Activated CD4-positive, CD25-positive, alpha-beta regulatory T cell treated with anti-CD3 and anti-CD28 coated beads, Interleukin-2, amount 50 U/mL, for 72 hours (primary cell): ENCODE data around the gene PLXNB1.
"Not testable (repeated sequence)": the region's sequence is repeated elsewhere in the genome, so short reads cannot be mapped to it uniquely, and the experiment has no call there.

ENCODE experiments used
- DNase-seq: peaks from one replicate; pipeline ENCODE4 v3.0.0; 2021

PLXNB1 gene

DNA sequence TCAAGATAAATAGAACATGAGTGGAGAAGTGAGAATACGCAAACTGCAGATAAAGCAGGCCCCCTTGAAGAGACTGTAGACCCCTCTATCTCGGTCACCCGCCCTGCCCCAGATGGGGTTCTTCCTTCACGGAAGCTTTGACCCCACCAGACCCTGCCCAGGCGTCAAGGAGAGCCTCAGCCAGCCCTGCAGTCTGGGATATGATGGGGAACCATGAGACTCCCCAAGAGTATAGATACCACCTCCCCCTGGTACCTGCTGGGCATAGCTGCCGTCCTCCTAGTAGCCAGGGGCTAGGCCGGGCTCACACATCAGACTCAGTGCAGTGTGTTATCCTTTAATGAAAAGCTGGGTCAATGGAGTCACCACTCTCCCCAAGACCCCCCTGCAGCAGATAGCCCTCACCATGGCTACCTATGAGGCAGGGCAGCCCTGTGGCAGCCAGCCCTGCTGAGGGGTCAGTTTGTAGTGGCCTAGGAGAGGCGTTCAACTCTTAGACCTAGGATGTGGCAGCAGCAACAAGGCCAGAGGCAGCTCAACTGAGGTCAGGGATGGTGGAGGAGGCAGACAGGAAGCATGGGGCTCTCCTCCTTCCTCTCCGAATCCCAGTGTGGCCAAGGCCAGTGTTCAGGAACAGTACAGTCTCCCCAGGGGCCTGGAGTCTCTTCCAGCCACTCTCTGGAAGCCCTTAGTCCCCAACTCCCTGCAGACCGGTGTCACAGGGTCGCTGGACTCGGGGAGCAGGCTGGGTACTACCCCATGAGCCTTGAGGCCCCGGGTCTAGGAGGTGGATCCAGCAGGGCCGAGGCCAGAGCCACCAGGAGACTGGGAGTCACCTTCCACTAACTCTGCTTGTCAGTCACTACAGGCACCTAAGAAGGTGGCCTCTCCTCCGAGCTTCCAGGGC, 26.1 kb downstream of the PLXNB1 start:
- no peak for DNase-seq

DNA sequence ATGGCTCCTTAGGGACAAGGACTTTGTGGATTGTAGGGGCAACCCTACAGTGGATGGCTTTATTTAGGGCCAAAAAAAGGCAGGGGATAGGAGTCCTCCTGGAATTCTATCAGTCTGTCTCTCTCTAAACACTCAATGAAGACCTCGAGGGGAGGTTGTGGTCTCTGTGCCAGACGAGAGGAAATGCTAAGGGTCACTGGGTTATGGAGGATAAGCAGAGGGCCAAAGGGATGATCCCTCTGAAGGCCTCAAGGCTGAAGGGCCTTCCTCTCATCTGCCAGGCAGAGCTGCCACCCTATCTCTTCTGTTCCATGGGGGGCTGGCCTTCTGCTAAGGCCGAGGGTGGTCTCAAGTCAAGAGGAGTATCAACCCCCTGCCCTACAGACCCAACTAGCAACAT, 27.0 kb downstream of the PLXNB1 start:
- no peak for DNase-seq

DNA sequence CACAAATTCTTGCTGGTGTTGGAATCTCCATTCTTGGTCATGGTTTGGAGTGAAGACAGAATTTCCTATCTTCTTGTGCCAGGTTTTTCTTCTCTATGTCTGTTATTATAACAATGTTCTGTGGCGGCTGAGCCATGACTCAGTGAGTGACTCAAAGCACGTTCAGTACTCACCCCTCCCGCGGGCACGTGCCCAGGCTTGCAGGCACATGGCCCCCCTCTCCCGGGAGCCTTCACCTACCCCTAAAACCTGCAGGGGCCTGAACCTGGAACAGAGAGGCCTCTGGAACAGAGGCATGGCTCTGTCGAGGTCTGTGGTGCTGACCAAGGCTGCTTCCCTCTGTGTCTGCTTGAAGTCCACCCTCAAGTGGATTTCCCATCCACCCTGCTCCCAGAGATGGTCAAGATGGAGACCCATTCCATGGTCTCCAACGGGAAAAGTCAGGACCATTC, 27.6 kb downstream of the PLXNB1 start:
- peak; percentile 28 for DNase-seq

DNA sequence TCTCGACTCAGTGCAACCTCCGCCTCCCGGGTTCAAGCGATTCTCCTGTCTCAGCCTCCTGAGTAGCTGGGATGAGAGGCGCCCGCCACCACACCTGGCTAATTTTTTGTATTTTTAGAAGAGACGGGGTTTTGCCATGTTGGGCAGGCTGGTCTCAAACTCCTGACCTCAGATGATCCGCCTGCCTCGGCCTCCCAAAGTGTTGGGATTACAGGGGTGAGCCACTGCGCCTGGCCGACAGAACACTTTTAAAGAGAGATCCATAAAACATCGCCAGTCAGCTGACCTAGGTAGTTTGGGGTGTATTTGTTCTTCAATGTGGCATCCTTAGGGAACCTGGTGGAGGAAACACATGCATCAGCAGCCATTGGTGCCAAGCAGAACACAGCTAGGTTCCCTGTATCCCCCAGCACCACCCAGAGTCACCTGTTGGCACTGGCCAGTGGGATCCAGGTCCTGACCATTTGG, 28.4 kb downstream of the PLXNB1 start:
- not testable (repeated sequence) for DNase-seq

DNA sequence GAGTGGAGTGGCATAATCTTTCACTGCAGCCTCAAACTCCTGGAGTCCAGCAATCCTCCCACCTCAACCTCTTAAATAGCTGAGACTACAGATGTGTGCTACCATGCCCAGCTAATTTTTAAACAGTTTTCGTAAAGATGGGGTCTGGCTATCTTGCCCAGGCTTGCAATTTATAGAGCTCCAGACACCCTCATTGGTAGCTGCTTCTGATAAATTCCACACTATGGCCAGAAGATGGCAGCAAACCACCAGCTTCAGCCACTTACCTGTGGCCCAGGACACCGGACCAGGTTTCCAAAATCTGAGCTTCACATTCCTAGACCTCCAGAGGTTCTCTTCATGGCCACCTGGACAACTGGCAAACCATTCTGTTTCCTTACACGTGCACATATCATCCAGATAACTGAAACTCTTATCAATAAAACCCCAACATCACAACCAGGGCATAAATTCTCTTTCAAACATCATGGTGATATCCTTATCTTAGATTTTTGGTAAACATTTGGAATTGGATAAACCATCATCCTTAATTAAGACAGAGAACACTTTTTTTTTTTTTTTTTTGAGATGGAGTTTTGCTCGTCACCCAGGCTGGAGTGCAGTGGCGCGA, 29.0 kb downstream of the PLXNB1 start:
- DNase-seq = peak; percentile 47

DNA sequence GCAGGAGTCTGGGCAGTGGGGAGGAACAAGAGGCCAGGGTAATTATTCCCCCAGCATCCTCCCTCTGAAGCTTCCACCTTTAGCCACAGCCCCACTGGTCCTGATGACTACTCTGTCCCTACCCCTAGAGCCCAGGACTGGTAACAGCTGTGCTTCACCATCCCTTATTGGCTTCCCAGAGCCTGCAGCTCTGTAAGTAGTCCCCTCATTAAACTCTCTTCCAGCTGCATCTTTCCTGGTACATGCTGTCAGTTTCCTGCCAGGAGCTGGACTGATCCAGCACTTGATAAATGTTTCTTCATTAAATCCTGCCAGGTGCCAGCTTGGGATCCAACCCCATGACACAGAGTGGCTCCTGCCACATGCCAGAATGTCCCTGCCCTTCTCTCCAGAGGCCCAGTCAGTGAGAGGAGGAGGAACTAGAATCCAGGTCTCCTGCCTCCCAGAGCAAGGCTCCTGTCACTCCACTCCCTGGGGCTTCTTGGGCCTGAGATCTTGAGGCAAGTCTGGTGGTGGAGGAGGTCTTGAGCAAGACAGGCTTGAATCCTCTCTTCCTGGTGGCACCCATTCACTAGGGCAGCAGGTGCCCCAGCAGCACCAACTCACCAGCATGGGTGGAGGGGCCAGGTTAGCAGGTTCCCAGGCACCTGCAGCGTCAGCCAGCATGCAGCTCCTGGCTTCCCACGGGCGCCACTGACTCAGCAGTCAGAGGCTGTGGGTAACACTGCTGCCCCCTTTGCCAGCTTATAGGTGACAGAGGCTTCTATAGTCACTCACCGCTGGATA, 30.3 kb downstream of the PLXNB1 start:
- no peak for DNase-seq

DNA sequence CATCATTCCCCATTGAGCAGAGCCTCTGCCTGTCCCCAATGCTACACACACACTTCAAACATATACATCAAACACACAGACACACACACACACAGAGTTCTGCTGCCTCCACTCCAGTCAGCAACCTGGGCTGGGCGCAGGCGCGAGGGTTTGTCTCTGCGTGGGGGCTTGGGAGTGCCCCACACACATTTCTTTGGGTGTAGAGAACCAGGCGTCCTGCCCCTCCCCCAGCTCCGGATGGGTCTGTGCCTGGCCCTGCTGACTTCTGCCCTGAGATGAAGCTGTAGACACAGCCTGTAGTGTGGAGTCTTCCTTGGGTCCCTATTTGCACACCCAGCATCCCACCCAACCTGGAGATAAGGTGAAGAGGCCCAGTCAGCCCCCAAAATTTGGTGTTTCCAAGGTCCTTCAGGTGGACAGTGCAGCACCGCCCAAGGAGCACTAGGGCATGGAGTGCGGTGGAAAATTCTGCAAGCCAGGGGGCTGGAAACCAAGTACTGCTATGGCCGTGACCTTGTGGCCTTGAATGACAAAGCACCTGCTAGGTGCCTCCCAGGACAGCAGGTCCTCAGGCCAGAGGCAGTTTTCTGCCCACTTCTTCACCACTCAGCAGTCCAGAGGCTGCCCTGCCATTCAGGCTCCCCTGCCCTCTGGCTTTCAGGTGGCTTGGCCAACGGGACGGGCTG, 31.0 kb downstream of the PLXNB1 start:
- no peak for DNase-seq

DNA sequence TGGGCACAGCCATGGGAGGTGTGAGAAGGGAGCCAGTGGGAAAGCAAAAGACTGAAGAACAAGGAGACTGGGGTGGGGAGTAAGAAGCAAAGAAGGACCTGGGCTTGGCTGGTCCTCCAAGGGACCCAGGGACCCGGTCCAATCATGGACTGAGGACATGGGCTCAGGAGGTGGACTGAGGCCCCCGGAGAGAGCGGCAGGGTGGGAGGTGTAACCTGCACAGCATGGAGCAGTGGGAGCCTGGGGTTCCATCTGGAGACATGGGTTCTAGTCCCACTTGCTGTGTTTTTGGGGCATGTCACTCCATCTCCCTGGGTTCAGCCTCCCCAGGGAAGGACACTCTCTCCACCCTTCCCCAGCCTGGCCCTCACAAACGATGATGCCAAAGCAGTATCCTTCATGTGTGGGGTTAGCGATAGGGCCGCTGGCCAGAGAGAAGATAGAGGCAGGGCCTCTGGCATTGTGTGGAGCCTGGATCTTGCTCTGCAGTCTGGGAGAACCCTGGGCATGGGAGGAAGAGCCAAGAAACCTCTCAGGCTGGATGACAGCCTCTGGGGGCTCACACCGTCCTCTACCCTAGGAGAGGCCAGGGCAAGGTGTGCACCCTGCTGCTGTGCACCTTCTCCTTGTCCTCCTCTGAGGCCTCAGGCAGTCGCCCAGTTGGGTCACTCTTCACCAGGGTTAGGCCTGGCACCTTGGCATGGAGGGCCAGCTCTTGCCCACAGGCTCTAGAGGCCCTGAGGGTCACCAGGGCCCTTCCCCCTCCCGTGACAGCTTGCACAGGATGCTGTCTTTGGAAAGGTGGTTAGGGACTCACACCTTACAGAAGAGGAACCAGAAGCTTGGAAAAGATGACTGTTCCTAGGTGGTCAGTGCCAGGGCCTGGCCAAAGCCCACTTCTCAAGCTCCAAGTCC, 31.9 kb downstream of the PLXNB1 start:
- DNase-seq = no peak

DNA sequence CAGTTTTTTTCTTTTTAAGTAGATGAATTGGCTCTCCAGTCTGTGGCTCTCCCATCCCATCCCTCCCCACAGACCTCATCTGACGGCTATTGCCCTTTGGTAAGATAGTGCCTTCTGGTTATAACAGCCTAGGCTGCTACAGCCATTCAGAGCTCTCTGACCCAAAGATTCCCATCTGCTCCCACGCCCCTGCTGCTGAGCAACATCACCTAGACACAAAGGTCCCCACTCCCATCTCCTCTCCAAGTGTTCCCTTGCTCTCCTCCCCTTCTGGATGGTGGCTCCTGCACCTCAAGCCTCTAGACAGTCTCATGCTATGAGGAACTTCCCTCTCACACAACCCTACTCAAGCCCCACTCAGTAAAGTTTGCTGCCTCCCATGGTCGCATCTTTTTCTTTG, 34.2 kb downstream of the PLXNB1 start:
- DNase-seq = no peak

DNA sequence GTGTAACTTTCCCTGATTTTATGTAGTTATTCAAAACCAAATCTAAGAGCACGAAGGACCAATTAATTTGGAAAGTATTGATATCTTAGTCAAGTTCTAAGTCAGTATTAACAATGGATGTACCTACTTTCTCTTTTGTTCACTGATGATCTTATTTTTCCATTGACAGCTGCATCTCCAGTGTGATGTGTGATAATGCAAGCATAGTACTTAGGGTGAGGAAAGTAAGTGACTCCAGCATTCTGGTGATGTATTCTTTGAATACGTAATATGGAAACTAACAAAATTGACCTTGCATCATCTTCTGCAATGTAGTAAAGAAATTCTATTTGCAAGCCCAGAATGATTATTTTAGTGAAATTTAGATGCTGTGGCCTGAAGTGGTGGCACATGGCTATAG, 35.5 kb downstream of the PLXNB1 start:
- no peak for DNase-seq

DNA sequence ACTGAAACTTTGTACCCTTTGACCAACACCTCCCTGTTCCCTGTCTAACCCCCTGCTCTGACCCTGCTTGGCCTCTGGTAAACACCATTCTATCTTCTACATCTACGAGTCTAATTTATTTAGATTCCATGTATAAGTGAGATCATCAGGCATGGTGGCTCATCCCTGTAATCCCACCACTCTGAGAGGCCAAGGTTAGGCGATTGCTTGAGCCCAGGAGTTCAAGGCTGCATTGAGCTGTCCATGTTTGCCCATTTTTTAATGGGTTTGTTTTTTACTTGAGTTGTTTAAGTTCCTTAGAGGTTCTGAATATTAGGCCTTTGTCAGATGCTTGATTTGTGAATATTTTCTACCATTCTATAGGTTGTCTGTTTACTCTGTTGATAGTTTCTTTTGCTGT, 40.9 kb downstream of the PLXNB1 start:
- DNase-seq = no peak

DNA sequence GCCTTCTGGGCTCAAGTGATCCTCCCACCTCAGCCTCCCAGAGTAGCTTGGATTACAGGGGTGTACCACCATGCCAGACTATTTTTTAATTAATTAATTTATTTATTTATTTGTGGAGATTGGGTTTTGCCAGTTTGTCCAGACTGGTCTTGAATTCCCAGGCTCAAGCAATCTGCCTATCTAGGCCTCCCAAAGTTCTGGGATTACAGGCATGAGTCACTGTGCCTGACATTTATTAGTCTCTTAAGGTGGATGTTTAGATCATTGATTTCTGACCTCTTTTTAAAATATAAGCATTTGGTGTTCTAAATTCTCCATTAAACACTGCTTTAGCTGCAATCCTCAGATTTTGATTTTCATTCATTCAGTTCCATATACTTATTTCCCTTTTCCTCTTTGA, 42.3 kb downstream of the PLXNB1 start:
- DNase-seq = no peak

DNA sequence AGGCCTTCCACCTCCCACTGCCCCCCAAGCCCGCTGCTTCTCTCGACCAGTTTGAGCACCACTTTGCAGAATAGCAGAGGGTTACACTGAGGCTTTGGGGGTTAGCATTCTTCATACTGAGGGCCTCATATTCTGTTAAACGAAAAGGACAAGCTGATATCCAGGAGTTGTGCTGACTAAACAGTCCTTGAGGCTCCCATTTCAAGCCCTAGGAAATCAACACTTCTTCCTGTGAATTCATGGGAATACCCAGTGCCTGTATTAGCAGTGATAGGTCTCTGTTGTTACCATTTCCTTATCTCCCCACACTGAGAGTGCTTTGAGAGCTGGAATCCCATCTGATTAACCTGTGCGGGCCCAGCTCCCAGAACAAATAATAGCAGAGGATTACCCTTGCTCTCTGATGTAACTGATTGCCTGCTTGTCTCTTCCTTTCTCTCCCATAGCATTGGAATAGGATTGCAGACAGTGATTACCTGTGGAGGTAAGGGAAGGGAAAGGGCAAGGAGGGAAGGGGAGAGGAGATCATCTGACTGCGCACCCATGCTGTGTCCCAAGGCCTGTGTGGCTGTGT, 56.9 kb downstream of the PLXNB1 start:
- DNase-seq = no peak

DNA sequence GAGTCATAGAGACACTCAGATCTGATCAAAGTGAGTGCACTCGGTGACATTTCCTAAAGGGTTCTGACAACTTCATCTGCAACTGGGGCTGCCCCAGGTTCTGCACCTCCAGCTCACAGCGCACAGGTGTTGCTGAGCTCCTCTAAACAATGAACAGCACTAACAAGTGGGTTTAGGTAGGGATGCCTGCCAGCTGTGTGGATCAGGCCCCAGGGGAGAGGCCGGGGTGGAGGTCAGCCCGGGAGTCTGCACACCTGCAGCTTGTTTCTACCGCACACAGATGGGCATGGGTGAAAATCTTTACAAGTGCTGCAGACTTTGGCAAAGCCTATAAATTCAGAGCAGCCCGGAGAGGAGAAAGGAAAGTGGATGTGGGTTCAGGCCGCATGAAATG, 57.5 kb downstream of the PLXNB1 start:
- DNase-seq = no peak

DNA sequence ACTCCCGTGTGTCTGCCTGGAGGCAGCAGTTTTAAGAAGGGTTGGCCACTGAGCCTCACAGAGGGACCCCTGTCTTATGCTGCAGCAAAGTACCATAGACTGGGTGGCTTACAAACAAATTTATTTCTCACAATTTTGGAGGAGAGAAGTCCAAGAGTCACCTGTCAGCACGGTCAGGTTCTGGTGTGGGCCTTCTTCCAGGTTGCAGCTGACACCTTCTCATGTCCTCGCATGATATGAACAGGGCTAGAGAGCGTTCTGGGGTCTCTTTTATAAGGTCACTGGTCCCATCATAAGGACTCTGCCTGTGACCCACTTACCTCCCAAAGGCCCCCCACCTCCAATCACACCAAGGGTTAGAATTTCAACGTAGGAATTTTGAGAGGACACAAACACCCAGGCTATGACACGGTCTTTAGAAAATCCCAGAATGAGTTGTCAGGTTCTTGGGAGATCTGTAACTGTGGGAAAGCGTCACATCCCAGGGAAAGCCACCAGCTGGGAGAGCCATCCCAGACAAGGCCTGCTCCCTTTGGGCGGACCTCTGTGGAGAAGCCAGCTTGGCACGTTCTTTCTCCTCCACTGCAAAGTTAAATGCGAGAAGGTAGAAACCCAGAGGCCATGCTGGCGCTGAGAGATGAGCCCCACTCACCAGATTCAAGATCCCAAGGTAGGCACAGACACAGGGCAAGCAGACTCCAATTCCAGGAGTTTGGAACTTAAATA, 58.1 kb downstream of the PLXNB1 start, which contains the start of gene FBXW12:
Gene FBXW12 (plus strand): TSS at position 569 of the 726 bp plus-strand sequence. CDS start 549 bp downstream, outside the sequence.
- DNase-seq = no peak

DNA sequence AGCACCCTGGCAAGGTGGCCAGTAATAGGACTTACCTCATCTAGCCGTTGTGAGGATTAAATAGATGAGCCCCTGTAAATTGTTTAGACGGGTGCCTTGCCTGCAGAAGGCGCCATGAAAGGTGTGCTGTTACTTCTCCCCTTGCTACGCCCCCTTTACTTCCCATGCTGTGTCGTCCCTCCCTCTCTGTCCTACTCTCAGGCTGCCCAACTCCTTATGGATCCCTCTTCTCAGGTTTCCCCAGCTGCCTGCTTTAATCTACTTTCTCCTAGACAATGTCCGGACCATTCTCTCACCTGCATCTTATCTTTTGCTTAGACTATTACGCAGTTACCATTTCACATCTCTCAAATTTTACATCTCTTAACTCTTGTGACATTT, 59.6 kb downstream of the PLXNB1 start:
- DNase-seq = no peak

DNA sequence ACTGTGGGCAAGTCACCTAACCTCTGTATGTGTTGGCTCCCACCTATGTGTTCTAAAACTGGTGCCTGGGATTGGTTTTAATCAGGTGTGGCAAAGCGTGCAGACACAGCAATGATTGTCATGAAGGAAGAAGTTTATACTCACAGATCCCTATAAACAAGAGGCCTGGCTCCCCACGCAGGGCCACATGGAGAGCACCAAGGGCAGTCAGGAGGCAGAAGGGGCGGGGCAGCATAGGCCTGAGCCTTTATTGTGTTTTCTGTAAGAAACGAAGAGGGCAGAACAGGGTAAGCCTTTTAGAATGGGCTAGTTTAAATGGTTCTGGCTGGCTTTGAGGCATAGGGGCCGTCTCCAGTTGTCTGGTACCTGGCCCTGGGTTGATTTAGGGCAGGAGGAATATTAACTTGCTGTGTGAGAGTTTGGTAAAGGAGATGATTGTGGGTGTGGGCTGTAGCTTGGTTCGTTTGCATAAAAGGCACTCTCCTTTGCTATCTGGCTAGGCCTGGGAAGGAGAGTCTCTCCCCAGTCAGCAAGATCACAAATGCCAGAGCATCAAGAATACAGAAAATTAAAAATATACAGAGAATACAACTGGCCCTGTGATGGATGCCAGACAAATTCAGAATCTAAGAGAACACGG, 60.1 kb downstream of the PLXNB1 start:
- DNase-seq = no peak

DNA sequence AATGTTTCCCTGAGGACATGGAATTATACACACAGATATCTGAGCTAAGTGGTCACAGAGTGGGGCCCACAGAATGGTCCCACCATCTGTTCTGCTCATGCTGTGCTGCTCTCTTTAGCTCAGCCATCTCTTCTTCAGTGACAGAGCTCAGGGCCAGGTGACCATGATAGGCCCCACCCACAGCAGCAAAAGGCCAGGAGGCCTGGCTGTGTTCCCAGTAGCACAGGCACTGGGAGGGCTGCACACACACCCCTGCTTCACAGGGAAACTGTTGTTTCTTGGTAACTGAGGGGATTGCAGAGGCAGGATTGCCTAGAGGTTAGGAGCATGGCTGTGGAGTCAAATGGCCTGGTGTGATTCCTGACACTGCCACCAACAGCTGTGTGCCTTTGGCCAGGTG, 62.7 kb downstream of the PLXNB1 start:
- DNase-seq = no peak

DNA sequence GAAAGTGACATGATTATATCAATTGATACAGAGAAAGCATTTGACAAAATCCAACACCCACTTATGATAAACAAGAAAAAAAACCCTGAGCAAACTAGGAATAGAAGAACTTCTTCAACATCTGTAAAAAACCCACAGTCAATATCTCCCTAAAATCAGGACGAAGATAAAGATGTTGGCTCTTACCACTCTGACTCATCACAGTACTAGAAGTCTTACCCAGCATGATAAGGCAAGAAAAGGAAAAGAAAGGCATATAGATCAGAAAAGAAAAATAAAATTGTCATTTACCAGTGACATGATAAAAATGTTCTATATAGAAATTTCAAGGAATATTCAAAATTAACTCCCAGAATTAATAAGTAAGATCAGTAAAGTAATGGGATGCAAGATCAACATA, 65.0 kb downstream of the PLXNB1 start:
- no peak for DNase-seq

DNA sequence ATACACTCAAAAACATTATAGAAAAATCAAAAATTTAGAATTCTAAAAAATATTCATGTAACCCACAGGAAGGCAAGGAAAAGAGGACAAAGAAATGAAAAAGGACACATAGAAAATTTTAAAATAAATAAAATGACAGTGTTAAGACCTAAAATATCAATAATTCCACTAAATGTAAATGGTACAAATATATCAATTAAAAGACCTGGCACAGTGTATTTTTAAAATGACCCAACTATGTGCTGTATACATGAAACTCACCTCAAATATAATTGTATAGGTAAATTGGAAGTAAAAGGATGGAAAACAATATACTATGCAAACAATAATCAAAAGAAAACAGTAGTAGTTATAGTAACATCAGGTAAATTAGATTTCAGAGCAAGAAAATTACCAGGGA, 68.0 kb downstream of the PLXNB1 start:
- no peak for DNase-seq
